ENCODE results near the gene SLC25A3.
"Not testable (repeated sequence)": the region's sequence is repeated elsewhere in the genome, so short reads cannot be mapped to it uniquely, and the experiment has no call there.

SLC25A3 gene

DNA sequence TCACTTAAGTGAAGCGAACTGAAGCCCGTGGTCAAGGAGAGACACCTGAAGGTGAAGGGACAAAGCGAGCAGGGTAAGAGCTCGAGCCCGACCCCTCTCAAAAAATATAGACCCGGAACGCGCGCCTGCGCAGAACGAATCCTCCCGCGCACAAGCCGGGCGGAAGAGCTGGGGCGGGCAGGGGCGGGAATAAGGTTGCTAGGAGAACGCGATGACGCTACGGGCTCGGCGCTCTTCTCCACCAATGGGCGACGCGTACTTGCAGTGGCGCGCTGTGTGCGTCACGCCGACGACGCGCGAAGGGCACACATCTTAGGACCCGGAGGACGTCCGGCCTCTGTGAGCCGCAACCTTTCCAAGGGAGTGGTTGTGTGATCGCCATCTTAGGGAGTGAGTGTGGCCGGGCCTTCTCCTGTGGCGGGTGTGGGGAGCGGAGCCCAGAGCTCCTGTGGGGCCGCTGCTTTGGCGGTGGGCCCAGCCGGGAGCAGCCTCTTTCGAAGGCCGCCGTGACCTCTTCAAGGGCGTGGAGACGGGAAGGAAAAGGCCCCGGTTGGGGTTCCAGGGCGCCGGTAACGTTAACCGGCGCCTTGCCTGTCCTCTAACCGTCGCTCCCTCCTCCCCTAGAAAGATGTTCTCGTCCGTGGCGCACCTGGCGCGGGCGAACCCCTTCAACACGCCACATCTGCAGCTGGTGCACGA lies at the start of gene SLC25A3:
Gene SLC25A3 (plus strand): TSS at position 336 of the 699 bp plus-strand sequence. CDS start 293 bp downstream, at position 629.
- DNase-seq = peak; percentile 94

GRCh38 chr12:98543701-98544100 lies 49.8 kb upstream of the SLC25A3 start:
- no peak for DNase-seq

- DNase-seq = no peak
These were observed 48.7 kb upstream of the SLC25A3 start for GRCh38 chr12:98544751-98545150.

DNA sequence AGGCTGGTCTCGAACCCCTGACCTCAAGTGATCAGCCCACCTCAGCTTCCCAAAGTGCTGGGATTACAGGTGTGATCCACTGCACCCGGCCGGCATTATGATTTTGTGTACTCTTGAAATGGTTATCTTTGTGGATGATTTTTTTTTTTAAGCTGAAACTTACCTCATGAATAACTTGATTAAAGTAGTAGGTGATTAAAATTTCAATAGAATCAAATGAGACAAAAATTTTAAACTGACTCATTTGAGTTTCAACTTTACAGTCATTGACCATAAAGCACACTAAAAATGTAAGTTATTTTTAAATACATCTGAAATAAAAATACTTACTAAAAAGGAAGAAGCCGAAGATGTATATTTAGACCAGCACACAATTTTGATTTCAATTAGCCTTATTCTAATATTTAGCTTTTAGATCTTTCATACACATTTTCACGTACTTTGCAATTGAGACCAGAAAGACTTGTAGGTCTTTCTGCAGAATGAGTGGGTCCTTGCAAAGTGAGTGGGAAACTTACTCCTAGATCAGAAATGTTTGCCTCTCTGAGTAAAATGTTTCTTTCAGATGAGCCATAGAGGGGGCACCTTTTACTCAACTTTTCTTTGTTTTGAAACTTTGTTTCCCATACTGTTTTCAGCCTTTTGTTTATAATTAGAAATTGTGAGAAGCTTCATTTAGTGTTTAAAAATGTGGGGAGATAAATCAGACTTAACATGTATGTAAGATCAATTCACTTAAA lies 43.9 kb upstream of the SLC25A3 start:
- no peak for DNase-seq

GRCh38 chr12:98551787-98552186 lies 41.7 kb upstream of the SLC25A3 start:
- no peak for DNase-seq

DNA sequence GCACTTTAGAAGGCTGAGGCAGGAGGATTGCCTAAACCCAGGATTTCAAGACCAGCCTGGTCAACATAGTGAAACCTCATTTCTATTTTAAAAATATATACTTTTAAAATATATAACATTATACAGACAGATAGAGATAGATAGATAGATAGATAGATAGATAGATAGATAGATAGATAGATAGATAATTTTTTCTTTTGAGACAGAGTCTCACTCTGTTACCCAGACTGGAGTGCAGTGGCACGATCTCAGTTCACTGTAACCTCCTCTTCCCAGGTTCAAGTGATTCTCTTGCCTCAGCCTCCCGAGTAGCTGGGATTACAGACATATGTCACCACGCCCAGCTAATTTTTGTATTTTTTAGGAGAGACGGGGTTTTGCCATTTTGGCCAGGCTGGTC lies 35.4 kb upstream of the SLC25A3 start:
- not testable (repeated sequence) for DNase-seq

DNA sequence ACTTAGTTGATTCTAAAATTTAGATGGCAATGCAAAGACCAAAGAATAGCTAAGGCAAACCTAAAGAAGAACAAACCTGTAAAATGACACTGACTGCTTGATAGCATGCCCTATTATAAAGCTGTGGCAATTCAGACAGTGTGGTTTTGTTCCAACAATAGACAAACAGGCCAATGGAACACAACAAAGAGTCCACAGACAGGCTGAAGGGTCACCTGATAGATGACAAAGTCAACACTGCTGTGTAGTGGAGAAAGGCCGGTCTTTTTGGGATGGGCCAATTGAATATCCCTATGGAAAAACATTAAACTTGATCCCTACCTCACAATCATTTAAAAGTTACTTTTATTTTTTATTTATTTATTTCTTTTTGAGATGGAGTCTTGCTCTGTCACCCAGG lies 33.8 kb upstream of the SLC25A3 start:
- DNase-seq = no peak

DNA sequence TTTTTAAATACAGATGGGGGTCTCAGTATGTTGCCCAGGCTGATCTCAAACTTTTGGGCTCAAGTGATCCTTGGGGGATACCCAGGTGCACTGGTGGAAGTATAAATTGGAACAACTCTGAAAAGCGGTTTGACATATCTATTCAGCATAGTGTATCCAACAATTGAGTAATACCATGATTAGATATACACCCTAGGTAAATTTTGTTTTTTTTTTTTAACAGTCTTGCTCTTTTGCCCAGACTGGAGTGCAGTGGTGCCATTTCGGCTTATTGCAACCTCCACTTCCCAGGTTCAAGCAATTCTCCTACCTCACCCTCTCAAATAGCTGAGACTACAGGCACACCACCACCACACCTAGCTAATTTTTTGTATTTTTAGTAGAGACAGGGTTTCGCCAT lies 31.6 kb upstream of the SLC25A3 start:
- no peak for DNase-seq

DNA sequence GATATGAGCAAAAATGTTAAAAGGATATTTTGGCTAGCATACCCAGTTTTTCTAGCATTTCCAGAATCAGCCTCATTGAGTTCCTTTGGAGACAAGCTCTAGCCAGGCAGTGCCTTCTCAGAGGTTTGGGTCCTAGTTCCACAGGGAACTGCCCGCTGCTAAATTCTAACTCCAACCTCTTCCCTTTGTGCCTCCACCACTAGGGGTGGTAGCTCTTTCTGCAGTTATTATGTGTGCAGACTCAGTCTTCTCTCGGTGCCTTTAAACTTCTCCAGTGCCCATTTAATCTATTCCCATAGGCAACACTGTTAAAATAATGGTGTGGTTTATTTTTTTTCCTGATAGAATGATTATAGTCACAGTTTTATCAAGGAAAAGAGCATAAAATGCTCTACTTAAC lies 21.5 kb upstream of the SLC25A3 start:
- no peak for DNase-seq

- no peak for DNase-seq
These were observed 19.4 kb upstream of the SLC25A3 start for GRCh38 chr12:98574110-98574509.

DNA sequence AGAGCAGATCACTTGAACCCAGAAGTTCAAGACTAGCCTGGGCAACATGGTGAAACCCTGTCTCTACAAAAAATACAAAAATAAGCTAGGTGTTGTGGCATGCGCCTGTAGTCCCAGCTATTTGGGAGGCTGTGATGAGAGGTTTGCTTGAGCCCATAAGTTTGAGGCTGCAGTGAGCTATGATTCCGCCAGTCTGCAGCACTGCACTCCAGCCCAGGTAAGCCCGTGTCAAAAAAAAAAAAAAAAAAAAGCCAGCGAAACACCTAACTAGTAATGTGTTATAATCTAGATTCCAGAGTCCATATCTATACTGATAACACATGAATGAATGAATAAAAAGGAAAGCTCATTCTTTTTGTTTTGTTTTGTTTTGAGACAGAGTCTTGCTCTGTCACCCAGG lies 18.5 kb upstream of the SLC25A3 start:
- DNase-seq = no peak

GRCh38 chr12:98576795-98577194 lies 16.7 kb upstream of the SLC25A3 start:
- DNase-seq = not testable (repeated sequence)

DNA sequence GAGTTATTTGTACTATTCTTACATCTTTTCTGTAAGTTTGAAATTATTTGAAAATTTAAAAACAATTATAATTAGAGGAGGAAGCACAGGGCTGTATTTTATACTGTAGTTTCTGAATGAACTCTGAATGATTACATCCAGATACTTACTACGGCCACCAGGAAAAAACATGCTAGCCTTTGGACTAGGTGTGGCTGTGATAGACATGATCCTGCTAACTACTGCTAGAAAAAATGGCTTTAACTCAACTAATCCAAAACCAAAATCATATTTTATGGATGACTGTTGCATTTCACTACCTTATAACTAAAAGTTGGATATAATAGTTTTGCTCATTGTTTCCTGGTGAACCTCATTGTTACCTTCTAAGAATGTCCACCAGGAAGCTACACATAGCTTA lies 15.1 kb upstream of the SLC25A3 start:
- DNase-seq = no peak

GRCh38 chr12:98578821-98579220 lies 14.7 kb upstream of the SLC25A3 start:
- DNase-seq = no peak

DNA sequence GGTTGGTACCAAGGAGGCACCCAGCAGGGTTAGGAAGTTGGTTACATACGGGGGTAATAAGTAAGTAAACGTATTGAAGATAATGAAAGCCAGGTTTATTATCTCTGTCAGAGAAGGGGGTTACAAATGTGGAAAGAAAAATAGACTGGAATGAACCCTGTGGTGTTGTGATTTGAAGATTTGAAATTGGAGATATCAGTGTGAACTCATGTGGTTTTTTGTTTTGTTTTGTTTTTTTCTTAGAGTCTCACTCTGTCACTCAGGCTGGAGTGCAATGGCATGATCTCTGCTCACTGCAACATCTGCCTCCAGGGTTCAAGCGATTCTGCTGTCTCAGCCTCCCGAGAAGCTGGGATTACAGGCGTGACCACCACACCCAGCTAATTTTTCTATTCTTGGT lies 14.1 kb upstream of the SLC25A3 start:
- no peak for DNase-seq

- no peak for DNase-seq
These were observed 13.7 kb upstream of the SLC25A3 start for GRCh38 chr12:98579835-98580234.

DNA sequence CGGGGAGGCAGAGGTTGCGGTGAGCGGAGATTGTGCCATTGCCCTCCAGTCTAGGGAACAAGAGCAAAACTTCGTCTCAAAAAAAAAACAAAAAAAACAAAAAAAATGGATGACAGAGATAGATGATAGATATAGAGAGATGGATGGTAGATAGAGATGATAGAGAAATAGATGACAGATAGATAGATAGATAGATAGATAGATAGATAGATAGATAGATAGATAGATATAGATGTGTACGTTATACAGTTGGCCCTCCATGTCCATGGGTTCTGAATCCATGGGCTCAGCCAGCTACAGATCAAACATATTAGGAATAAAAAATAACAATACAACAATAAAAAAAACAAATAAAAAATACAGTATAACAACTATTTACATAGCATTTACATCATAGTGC lies 12.8 kb upstream of the SLC25A3 start:
- no peak for DNase-seq

- no peak for DNase-seq
These were observed 12.4 kb upstream of the SLC25A3 start for GRCh38 chr12:98581101-98581500.

- DNase-seq = no peak
These were observed 11.4 kb upstream of the SLC25A3 start for GRCh38 chr12:98582093-98582492.

DNA sequence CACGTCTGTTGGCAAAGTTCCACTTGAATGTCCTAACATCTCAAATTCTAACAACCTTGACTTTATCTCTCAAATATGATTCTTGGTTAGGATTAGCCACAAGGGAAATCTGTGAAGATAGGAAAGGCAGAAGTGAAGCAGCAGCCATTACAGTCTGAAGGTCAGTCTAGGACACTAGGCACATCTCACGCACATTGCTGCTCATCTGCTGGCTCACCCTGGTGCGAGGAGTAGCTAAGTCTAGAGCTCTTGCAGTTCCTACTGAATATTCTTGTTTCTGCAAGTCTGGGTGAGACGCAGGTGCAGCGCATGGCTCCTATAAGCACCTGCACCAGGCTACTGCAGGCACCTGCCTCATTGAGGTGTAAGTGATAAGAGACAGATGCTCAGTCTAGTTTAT lies 6.4 kb upstream of the SLC25A3 start:
- no peak for DNase-seq

GRCh38 chr12:98591209-98591608 lies 2.3 kb upstream of the SLC25A3 start:
- DNase-seq = no peak

- DNase-seq = no peak
These were observed 612 bp upstream of the SLC25A3 start for GRCh38 chr12:98592825-98593322.

DNA sequence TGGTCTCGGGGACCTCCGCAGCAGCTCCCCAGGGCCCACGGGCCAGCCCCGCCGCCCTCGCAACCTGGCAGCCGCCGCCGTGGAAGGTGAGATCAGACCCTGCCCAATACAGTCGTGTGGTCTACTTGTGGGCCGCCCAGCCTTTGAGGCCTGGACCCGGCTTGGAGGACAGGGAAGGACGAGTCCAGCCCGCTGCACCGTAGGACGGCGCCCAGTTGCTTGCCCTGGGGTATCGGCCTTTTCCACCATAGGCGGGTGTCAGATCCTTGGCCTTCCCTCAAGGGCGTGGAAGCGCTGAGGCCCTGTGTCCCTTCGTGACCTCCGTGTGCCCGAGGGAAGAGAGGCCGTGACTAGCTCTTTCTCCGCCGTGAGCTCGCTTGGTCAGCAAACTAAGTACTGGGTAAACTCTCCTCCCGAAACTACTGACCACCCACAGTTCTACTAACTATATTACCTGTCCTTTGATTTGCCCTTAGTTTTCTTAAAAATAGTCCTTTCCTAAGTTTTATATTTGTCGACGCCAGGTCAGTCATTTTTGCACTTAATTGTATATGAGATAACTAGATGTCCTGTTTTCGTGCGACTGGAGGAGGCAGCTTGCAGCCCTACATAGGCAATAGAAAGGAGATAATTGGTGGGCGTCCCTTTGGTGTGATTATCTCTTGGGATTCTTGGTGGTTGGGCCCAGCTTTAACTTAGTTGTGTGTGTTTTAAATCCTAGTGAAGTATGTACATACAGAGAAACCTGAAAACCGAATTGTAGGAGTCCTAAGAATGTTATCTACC lies 757 bp downstream of the SLC25A3 start:
- peak; percentile 48 for DNase-seq

Data from stimulated activated CD8-positive, alpha-beta memory T cell treated with anti-CD3 and anti-CD28 coated beads, Interleukin-4, amount 100 ng/mL, for 48 hours (primary cell).